ENCODE measurements around the gene MMRN2. TPM values are rescaled to one million over a fixed set of nuclear protein-coding genes. Genes with fewer than 3 reads are reported as not detected.

MMRN2 gene
- total RNA-seq, 1 experiment from 2014 or later, result 2.4 TPM

- TF ChIP-seq, protein P1, sequence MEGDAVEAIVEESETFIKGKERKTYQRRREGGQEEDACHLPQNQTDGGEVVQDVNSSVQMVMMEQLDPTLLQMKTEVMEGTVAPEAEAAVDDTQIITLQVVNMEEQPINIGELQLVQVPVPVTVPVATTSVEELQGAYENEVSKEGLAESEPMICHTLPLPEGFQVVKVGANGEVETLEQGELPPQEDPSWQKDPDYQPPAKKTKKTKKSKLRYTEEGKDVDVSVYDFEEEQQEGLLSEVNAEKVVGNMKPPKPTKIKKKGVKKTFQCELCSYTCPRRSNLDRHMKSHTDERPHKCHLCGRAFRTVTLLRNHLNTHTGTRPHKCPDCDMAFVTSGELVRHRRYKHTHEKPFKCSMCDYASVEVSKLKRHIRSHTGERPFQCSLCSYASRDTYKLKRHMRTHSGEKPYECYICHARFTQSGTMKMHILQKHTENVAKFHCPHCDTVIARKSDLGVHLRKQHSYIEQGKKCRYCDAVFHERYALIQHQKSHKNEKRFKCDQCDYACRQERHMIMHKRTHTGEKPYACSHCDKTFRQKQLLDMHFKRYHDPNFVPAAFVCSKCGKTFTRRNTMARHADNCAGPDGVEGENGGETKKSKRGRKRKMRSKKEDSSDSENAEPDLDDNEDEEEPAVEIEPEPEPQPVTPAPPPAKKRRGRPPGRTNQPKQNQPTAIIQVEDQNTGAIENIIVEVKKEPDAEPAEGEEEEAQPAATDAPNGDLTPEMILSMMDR (IDR thresholded peaks at IDR 0.05), result no peak
- no peak for TF ChIP-seq CREM (CRISPR knock-in tag; IDR thresholded peaks at IDR 0.05)
- no peak for TF ChIP-seq JAZF1 (CRISPR knock-in tag; IDR thresholded peaks at IDR 0.05)
- TF ChIP-seq NFATC4 (CRISPR knock-in tag; IDR thresholded peaks at IDR 0.05), result no peak
- no peak for TF ChIP-seq TEAD1 (CRISPR knock-in tag; IDR thresholded peaks at IDR 0.05)
- no peak for TF ChIP-seq ELF4 (CRISPR knock-in tag; IDR thresholded peaks at IDR 0.05; ENCODE audit: low read depth)
- no peak for TF ChIP-seq GABPB1 (CRISPR knock-in tag; IDR thresholded peaks at IDR 0.05)
Measured at GRCh38 chr10:86976362-86977056, 19.1 kb upstream of the MMRN2 start (continued).

DNA sequence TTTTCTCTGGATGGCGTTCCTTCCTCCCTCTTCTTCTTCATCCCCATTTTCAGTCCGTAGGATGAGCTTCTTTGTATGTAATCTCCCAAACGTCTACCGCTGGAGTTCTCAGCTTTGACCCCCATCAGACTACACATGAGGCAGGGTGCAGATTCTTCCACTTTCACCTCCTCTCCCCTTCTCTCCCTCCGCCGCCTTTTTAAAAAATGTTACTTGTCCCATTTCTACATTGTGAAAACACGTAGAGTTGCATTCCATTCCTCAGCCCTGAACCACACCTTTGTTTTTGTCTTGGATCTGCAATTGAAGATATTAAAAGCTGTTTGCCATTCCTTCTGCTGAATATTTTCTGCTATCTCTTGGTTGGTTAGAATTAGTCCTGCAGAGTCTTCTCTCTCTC lies 17.1 kb upstream of the MMRN2 start:
- Mint-ChIP-seq H3K27ac (no peak overlapping the region; the same call in 1 of the 2 replicates), H3K4me1 (peaks cover 31% of the 10 kb centered on the region), H3K36me3 (no peaks in the 10 kb centered on the region), H3K27me3 (ENCODE audit: low read depth) (peaks cover 41% of the 10 kb centered on the region), H3K9me3 (no peaks in the 10 kb centered on the region), H3K4me3 (no peak overlapping the region)
- TF ChIP-seq ZNF512 (CRISPR knock-in tag; IDR thresholded peaks at IDR 0.05; ENCODE audit: borderline replicate concordance) (no peak), ETV6 (CRISPR knock-in tag; IDR thresholded peaks at IDR 0.05) (no peak), ZNF532 (CRISPR knock-in tag; IDR thresholded peaks at IDR 0.05; ENCODE audit: borderline replicate concordance) (no peak), CREM (CRISPR knock-in tag; IDR thresholded peaks at IDR 0.05) (no peak), GRHL2 (CRISPR knock-in tag; IDR thresholded peaks at IDR 0.05; ENCODE audit: insufficient replicate concordance, severe bottlenecking) (no peak), ZNF232 (CRISPR knock-in tag; IDR thresholded peaks at IDR 0.05) (no peak), ZNF121 (CRISPR knock-in tag; IDR thresholded peaks at IDR 0.05) (no peak), USF2 (CRISPR knock-in tag; IDR thresholded peaks at IDR 0.05) (no peak), IRF2 (CRISPR knock-in tag; IDR thresholded peaks at IDR 0.05; ENCODE audit: borderline replicate concordance, low read depth) (no peak)
- TF ChIP-seq, protein P1 (IDR thresholded peaks at IDR 0.05), result no peak
- TF ChIP-seq, protein P2, sequence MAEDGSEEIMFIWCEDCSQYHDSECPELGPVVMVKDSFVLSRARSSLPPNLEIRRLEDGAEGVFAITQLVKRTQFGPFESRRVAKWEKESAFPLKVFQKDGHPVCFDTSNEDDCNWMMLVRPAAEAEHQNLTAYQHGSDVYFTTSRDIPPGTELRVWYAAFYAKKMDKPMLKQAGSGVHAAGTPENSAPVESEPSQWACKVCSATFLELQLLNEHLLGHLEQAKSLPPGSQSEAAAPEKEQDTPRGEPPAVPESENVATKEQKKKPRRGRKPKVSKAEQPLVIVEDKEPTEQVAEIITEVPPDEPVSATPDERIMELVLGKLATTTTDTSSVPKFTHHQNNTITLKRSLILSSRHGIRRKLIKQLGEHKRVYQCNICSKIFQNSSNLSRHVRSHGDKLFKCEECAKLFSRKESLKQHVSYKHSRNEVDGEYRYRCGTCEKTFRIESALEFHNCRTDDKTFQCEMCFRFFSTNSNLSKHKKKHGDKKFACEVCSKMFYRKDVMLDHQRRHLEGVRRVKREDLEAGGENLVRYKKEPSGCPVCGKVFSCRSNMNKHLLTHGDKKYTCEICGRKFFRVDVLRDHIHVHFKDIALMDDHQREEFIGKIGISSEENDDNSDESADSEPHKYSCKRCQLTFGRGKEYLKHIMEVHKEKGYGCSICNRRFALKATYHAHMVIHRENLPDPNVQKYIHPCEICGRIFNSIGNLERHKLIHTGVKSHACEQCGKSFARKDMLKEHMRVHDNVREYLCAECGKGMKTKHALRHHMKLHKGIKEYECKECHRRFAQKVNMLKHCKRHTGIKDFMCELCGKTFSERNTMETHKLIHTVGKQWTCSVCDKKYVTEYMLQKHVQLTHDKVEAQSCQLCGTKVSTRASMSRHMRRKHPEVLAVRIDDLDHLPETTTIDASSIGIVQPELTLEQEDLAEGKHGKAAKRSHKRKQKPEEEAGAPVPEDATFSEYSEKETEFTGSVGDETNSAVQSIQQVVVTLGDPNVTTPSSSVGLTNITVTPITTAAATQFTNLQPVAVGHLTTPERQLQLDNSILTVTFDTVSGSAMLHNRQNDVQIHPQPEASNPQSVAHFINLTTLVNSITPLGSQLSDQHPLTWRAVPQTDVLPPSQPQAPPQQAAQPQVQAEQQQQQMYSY (CRISPR knock-in tag; IDR thresholded peaks at IDR 0.05), result no peak
- TF ChIP-seq, protein P3, sequence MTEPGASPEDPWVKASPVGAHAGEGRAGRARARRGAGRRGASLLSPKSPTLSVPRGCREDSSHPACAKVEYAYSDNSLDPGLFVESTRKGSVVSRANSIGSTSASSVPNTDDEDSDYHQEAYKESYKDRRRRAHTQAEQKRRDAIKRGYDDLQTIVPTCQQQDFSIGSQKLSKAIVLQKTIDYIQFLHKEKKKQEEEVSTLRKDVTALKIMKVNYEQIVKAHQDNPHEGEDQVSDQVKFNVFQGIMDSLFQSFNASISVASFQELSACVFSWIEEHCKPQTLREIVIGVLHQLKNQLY (CRISPR knock-in tag; IDR thresholded peaks at IDR 0.05), result no peak
- CTCF ChIA-PET, result interaction anchor here (1.0 kb wide), 2 partner anchors 14 to 35 kb away, joined by 3 read pairs; no protein-coding TSS in a partner anchor
- DNase-seq (ENCODE audit: low spot score) (no peak), ATAC-seq (no peak)
- POLR2A ChIA-PET, result no interaction called here
